CD4-positive, alpha-beta T cell treated with Interleukin-15 for 4 hours (primary cell): ENCODE measurements around the gene CDH20.

Experiments used
- DNase-seq: peaks from one replicate; pipeline ENCODE4 v3.0.0-alpha.2; 2020; ENCODE audit warnings: low spot score

CDH20 gene

GRCh38 chr18:61333271-61333745 lies at the start of gene CDH20:
CDH20 (plus strand) TSS chr18:61333430.
- DNase-seq: no peak

DNA sequence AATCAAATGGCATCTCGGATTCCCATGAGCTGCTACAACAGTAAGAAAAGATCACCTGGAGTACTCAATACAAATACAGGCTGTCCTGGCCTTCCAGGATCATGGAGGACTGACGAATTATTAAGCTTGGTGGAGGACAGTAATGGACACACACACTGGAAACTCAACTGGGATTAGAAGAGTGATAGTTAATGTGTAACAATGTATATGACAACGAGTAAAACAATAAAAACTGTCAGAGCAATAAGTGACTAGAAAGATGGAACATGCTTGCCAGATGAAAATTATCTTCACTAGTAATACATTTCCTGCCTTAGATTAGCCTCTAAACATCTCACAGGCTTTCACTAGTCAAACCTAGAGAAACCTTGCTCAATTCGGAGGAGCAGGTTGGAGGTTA lies 49.2 kb upstream of the CDH20 start:
- no peak for DNase-seq

DNA sequence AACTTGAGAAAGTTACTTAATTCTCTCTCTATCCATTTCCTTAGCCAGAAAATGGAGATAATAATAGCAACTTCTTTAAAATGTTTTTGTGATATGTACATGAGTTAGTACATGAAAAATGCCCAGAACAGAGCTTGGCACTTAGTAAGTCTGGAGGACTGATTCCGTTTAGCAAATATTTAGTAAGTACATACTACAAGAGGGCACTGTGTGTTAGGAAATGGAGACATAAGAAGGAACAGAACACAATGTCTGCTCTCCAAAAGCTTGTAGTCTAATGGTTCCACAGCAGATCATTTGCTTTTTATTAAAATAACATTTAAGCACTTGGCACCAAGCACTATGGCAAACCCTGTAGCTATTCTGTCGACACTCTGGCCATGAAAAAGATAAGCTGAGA lies 47.5 kb upstream of the CDH20 start:
- DNase-seq: no peak

GRCh38 chr18:61286867-61287266 lies 46.4 kb upstream of the CDH20 start:
- no peak for DNase-seq

- no peak for DNase-seq
Measured at GRCh38 chr18:61290616-61291015, 42.6 kb upstream of the CDH20 start.

GRCh38 chr18:61292280-61293035 lies 40.8 kb upstream of the CDH20 start:
- DNase-seq: no peak

DNA sequence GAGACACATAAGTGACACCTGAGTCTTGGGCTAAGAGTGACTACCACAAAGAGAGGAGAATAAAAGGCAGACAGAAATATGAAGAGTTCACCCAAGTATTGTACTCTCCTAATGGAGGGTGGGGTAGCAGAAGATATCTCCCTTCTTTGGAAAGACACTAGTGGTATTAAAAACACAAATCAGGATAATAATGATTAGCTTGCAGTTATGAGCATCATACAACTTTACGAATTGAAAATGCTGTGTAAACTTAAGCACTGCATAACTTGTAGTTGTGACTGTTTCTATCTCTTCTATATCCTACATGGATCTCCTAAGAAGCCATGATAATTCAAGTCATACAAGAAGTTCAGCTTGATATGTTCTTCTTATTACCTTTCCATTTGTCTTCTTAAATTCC lies 38.1 kb upstream of the CDH20 start:
- no peak for DNase-seq

DNA sequence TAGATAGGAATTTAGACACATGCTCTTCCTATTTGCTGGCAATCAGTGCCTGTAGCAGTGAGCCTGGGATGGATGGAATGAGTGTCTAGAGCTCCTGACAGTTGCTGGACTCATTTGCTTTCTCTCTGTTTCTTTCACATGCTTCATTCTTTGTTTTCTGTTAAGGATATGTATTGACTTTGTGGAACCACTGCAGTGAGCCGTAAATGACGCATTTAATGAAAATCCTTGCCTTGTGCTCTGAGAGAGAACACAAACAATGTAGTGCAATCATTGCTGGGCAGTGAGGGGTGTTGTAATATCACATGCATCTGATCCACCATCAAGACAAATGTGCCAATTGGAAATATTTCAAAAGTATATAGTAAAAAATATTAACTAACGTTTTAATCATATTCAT lies 25.2 kb upstream of the CDH20 start:
- no peak for DNase-seq

DNA sequence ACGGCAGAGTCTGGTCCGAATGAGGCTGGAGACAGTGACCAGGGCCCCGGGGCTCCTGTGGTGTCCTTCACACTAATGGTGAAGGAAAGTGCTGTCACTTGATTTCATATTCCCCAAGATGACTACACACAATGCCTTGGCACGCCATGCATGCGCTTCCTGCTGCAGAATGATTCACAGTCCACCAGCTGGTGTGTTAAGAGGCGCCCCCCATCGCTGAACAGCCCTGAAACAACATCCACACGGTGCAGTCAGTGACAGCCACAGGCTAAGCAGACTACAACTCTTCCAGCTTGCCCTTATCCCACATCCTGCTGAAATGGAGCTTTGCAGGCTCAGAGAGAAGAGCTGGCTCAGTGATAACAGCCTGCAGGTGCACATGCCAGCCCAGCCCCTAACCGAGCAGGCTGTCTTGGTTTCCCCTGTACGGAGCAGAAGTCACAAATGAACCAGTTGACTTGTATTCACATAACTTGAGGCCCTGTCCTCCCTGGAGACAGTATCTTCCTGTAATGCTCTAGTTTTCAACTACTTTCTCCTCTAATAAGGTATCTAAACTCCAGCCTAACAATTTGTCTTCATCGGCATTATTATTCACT lies 24.3 kb upstream of the CDH20 start:
- DNase-seq: no peak

GRCh38 chr18:61322265-61322873 lies 10.9 kb upstream of the CDH20 start:
- no peak for DNase-seq

DNA sequence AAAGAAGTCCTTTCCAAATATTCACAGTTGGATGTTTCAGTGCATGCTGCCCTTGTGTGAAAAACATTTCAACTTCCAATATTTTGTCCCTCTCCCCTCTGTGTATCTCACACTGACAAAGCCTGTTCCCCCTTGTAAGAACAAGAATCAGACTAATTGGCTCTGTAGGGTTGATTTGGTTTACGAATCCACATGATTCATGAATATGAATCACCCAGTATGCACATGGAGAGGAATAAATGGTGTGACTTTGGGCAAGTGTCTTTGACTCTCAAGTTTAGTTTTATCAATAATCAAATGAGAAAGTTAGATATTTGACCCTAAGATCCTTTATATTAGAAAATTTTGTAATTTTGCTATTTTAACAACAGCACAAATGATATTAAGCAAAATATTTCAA lies 9.3 kb upstream of the CDH20 start:
- DNase-seq: no peak

DNA sequence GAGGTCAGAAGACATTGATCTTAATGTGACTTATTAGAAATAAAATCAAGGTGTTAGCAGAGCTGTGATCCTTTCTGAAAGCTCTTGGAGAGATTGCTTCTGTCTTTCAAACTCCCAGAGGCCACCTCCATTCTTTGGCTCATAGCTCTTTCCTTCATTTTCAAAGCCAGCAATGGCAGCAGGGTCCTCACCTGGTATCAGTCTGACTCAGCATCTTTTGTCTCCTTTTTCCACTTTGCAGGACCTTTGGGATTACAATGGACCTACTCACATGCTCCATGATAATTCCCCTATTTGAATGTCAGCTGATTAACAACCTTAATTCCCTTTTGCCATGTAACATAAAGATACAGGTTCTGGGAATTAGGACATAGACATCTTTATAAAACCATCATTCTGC lies 6.8 kb upstream of the CDH20 start:
- no peak for DNase-seq

DNA sequence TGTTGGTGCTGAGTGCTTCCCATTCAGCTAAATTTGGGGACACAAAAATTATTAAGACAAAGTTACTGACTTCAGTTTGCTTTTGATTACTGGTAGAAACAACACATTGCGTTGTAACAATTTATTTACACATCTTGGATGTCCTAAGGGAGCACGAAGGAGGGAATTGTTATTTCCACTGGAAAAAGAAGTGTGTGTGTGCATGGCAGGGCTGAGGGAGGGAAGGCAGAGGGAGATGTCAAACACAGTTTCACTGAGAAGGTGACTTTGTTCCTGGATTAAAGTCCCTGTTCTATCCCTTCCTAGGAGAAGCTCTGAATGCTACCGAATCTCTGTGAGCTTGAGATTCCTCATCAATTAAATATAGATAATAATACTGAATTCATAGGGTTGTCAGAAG lies 3.8 kb upstream of the CDH20 start:
- no peak for DNase-seq

DNA sequence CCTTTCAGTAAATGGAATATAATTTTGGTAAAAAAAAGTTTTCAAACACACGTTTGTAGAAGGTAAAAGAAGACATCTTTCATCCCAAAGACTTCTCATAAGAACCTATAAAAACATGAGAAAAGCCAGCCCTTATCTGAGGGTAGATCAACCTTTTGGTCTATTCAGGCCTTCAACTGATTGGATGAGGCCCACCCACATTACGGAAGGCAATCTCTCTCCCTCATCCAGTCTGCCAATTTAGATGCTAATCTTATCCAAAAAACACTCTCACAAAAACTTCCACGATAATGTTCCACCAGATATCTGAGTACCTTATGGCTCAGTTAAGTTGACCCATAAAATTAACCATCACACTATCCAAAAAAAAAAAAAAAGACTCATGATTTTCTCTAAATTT lies 2.2 kb upstream of the CDH20 start:
- no peak for DNase-seq

- no peak for DNase-seq
Measured at GRCh38 chr18:61333746-61334490, 688 bp downstream of the CDH20 start.

GRCh38 chr18:61334491-61334850 lies 1.2 kb downstream of the CDH20 start:
- DNase-seq: no peak

- no peak for DNase-seq
Measured at GRCh38 chr18:61334951-61335683, 1.9 kb downstream of the CDH20 start.

DNA sequence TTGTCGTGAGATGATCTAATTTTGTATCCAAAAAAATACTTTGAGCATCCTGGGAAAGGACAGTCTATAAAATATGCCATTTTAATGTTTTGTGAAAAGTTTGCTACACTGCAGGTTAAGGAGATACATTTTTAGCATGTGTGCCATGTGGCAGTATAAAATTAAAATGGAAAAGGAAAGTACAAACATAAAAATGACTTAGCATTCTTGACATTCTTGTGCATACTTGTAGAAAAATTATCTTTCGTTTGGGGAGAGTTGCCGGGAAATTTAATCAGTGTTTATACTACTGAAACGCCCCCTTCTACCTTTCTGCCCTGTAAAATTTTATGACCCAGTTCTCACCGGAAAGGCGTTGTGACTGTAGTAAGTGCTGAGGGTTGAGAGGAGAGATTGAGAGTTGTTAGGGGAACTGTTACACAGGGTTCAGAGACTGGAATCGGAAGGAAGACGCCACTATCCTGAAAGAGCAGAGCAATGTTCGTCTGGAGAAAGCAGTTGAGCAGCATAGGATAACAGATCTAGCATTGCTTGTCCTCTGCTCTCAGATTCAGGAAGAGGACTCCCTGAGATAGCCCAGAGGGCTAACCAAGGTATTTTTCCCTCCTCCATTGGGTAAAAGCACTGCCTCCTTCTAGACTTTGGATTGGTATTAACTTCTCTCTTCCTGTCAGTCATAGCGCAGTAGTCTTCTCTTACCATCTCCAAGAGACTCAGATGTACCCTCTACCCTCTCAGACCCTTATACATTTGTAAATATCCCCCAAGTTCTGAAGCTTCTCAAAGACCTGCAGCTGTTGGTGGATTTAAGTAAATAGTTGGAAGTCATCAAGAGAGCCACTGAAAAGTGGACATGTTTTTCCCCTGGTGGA lies 2.7 kb downstream of the CDH20 start:
- DNase-seq: no peak

- DNase-seq: no peak
Measured at GRCh38 chr18:61336766-61337165, 3.5 kb downstream of the CDH20 start.

DNA sequence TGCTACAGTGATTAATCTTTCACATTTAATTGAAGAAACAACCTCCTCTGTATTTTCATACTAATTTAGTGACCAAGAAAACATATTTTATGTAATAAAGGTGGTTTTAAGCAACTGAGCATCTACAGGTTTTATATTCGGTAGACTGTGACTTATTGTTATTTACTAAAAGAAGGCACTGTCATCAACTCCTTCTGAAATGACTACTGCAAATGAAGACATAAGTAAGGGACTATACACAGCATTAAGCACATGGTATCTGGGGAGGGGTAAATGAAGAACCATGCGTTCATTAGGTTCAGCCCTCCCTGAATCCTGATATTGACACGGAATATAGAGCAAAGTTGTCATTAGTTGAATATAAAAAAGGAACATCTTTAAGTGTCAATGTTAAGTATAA lies 4.3 kb downstream of the CDH20 start:
- DNase-seq: no peak

- DNase-seq: no peak
Measured at GRCh38 chr18:61340148-61340547, 6.9 kb downstream of the CDH20 start.
